ENCODE data around the gene DIPK1A.

- no peak for TF ChIP-seq CTCF (IDR thresholded peaks at IDR 0.05)
- no peak for TF ChIP-seq POLR2A (IDR thresholded peaks at IDR 0.05)
Measured at GRCh38 chr1:92945748-92946270, 15.5 kb downstream of the DIPK1A start.

All from adrenal gland (tissue), 5 donors.